Activated CD8-positive, alpha-beta T cell treated with anti-CD3 and anti-CD28 coated beads, Interleukin-2, amount 10 ng/mL, durations not matched to agents 7 days and 5 days (primary cell): ENCODE data around the gene SH3GL1. TPM values are rescaled to one million over a fixed set of nuclear protein-coding genes. Genes with fewer than 3 reads are reported as not detected.
A peak's percentile ranks its signal among the peaks of the same experiment; 100 is the strongest.

Experiments used
- ATAC-seq: fragments of 150-1000 bp; cut with Tn5 transposase; one replicate; pipeline ENCODE4 v1.10.0; 2021; ENCODE audit warnings: moderate library complexity
- CTCF ChIA-PET: fragments of 350-600 bp; sonication (Branson Sonifier 250); formaldehyde crosslinking; loops from one replicate; lab custom pipeline; 2021; ENCODE audit warnings: antibody characterized with exemption; lab: Charles Lee
- POLR2A ChIA-PET: fragments of 350-600 bp; sonication (Branson Sonifier 250); formaldehyde crosslinking; loops from one replicate; lab custom pipeline; 2021; ENCODE audit warnings: antibody characterized with exemption; lab: Charles Lee
- DNase-seq: peaks from one replicate; pipeline ENCODE4 v3.0.0-alpha.2; 2020
- H3K27ac Mint-ChIP-seq: one replicate; pipeline ENCODE4 v1.8.0; 2021; ENCODE audit warnings: mild to moderate bottlenecking, mixed read lengths
- H3K27me3 Mint-ChIP-seq: one replicate; pipeline ENCODE4 v1.8.0; 2021; ENCODE audit warnings: low read depth, mixed read lengths
- H3K36me3 Mint-ChIP-seq: one replicate; pipeline ENCODE4 v1.8.0; 2021; ENCODE audit warnings: low read depth, mixed read lengths
- H3K4me1 Mint-ChIP-seq: one replicate; pipeline ENCODE4 v1.8.0; 2021; ENCODE audit warnings: low read depth, mixed read lengths
- H3K4me3 Mint-ChIP-seq: one replicate; pipeline ENCODE4 v1.8.0; 2021; ENCODE audit warnings: mild to moderate bottlenecking, mixed read lengths
- H3K9me3 Mint-ChIP-seq: one replicate; pipeline ENCODE4 v1.8.0; 2022; ENCODE audit warnings: mixed read lengths; ENCODE audit not compliant: insufficient read depth
- total RNA-seq, 2 experiments: library from RNA; stranded (reverse); gene quantifications; one replicate each; pipeline ENCODE4 v1.2.3, GENCODE V29; 2021

SH3GL1 gene
- total RNA-seq, 2 experiments from 2014 or later, result 65.1 to 67.9 TPM

- ATAC-seq (peak; percentile 89), DNase-seq (peak; percentile 95)
- Mint-ChIP-seq H3K27ac (peak overlapping the region; percentile 91), H3K4me3 (peak overlapping the region; percentile 82), H3K36me3 (peaks cover 12% of the 10 kb centered on the region), H3K9me3 (no peaks in the 10 kb centered on the region), H3K4me1 (peaks cover 32% of the 10 kb centered on the region), H3K27me3 (peaks cover 4% of the 10 kb centered on the region)
- ChIA-PET POLR2A (interaction anchor here (1.2 kb wide), 1 partner anchor 9 kb away, joined by 3 read pairs; no protein-coding TSS in a partner anchor), CTCF (interaction anchor here (0.8 to 1.4 kb wide), 5 partner anchors 10 to 81 kb away, joined by 3 to 8 read pairs (median 4); partner anchors contain the start of genes MPND, STAP2 and YJU2)
Observed at GRCh38 chr19:4328243-4328990, 71.9 kb downstream of the SH3GL1 start.

GRCh38 chr19:4327877-4328242 is 72.5 kb downstream of the SH3GL1 start:
- peaks cover 4% of the 10 kb centered on the region for H3K27me3 Mint-ChIP-seq
- H3K27ac Mint-ChIP-seq, result peak overlapping the region; percentile 67
- ChIA-PET POLR2A (interaction anchor here (0.6 to 1.2 kb wide), 2 partner anchors 10 to 38 kb away, joined by 3 read pairs; no protein-coding TSS in a partner anchor), CTCF (interaction anchor here (0.6 to 1.4 kb wide), 6 partner anchors 11 to 80 kb away, joined by 3 to 8 read pairs (median 4); partner anchors contain the start of genes MPND, STAP2 and YJU2)
- no peaks in the 10 kb centered on the region for H3K9me3 Mint-ChIP-seq
- DNase-seq, result no peak
- peaks cover 12% of the 10 kb centered on the region for H3K36me3 Mint-ChIP-seq
- H3K4me1 Mint-ChIP-seq, result peaks cover 32% of the 10 kb centered on the region
- no peak for ATAC-seq
- H3K4me3 Mint-ChIP-seq, result peak overlapping the region; percentile 53

- Mint-ChIP-seq H3K27me3 (peaks cover 4% of the 10 kb centered on the region), H3K9me3 (no peaks in the 10 kb centered on the region), H3K27ac (peak overlapping the region; percentile 67), H3K36me3 (peaks cover 12% of the 10 kb centered on the region), H3K4me3 (peak overlapping the region; percentile 53), H3K4me1 (peaks cover 32% of the 10 kb centered on the region)
- ChIA-PET CTCF (interaction anchor here (0.6 to 1.4 kb wide), 4 partner anchors 21 to 80 kb away, joined by 3 to 4 read pairs (median 4); partner anchors contain the start of gene YJU2), POLR2A (interaction anchor here (0.6 to 1.2 kb wide), 2 partner anchors 10 to 38 kb away, joined by 3 read pairs; no protein-coding TSS in a partner anchor)
- peak; percentile 74 for DNase-seq
- peak; percentile 18 for ATAC-seq
Observed at GRCh38 chr19:4327252-4327876, 73.0 kb downstream of the SH3GL1 start.

- DNase-seq, result no peak
Observed at GRCh38 chr19:4326837-4327251, 73.5 kb downstream of the SH3GL1 start.

GRCh38 chr19:4326215-4326836 is 74.0 kb downstream of the SH3GL1 start:
- ChIA-PET POLR2A (interaction anchor here (2.0 kb wide), 1 partner anchor 16 kb away, joined by 5 read pairs; no protein-coding TSS in a partner anchor), CTCF (interaction anchor here (2.1 kb wide), 1 partner anchor 59 kb away, joined by 6 read pairs; no protein-coding TSS in a partner anchor)
- ATAC-seq (no peak), DNase-seq (no peak)
- Mint-ChIP-seq H3K4me1 (peaks cover 32% of the 10 kb centered on the region), H3K9me3 (no peaks in the 10 kb centered on the region), H3K4me3 (no peak overlapping the region), H3K36me3 (peaks cover 12% of the 10 kb centered on the region), H3K27ac (no peak overlapping the region), H3K27me3 (peaks cover 4% of the 10 kb centered on the region)

More at GRCh38 chr19:4326837-4327251, 73.5 kb downstream of the SH3GL1 start:
- POLR2A ChIA-PET, result no interaction called here
- Mint-ChIP-seq H3K27me3 (peaks cover 4% of the 10 kb centered on the region), H3K9me3 (no peaks in the 10 kb centered on the region), H3K4me1 (peaks cover 32% of the 10 kb centered on the region), H3K4me3 (peak overlapping the region; percentile 31), H3K36me3 (peaks cover 12% of the 10 kb centered on the region), H3K27ac (no peak overlapping the region)
- CTCF ChIA-PET, result no interaction called here
- no peak for ATAC-seq

GRCh38 chr19:4324228-4324627 is 76.1 kb downstream of the SH3GL1 start:
- DNase-seq (no peak), ATAC-seq (no peak)
- ChIA-PET CTCF (interaction anchor here (1.0 to 2.1 kb wide), 3 partner anchors 19 to 57 kb away, joined by 3 to 6 read pairs (median 4); partner anchors contain the start of gene MPND), POLR2A (interaction anchor here (1.0 to 2.0 kb wide), 3 partner anchors 18 to 78 kb away, joined by 3 to 5 read pairs (median 3); partner anchors contain the start of gene YJU2)
- Mint-ChIP-seq H3K27ac (no peak overlapping the region), H3K4me3 (no peak overlapping the region), H3K27me3 (peaks cover 4% of the 10 kb centered on the region), H3K9me3 (peaks cover 10% of the 10 kb centered on the region), H3K4me1 (peaks cover 27% of the 10 kb centered on the region), H3K36me3 (peaks cover 18% of the 10 kb centered on the region)

- POLR2A ChIA-PET, result interaction anchor here (0.6 to 1.0 kb wide), 2 partner anchors 10 to 26 kb away, joined by 3 read pairs; no protein-coding TSS in a partner anchor
- CTCF ChIA-PET, result interaction anchor here (1.0 to 2.8 kb wide), 4 partner anchors 19 to 57 kb away, joined by 3 to 12 read pairs (median 4); partner anchors contain the start of gene MPND
- Mint-ChIP-seq H3K27me3 (peaks cover 4% of the 10 kb centered on the region), H3K36me3 (peaks cover 22% of the 10 kb centered on the region), H3K27ac (no peak overlapping the region), H3K4me3 (no peak overlapping the region), H3K4me1 (peaks cover 25% of the 10 kb centered on the region), H3K9me3 (peaks cover 15% of the 10 kb centered on the region)
- no peak for ATAC-seq
- DNase-seq, result no peak
Observed at GRCh38 chr19:4323692-4324091, 76.7 kb downstream of the SH3GL1 start.

GRCh38 chr19:4322942-4323665 is 77.2 kb downstream of the SH3GL1 start:
- ChIA-PET POLR2A (interaction anchor here (0.6 to 1.0 kb wide), 2 partner anchors 11 to 27 kb away, joined by 3 read pairs; no protein-coding TSS in a partner anchor), CTCF (interaction anchor here (2.2 to 2.8 kb wide), 3 partner anchors 20 to 56 kb away, joined by 5 to 12 read pairs (median 6); partner anchors contain the start of gene MPND)

GRCh38 chr19:4320419-4320818 is 79.9 kb downstream of the SH3GL1 start:
- POLR2A ChIA-PET, result interaction anchor here (1.4 kb wide), 1 partner anchor 22 kb away, joined by 4 read pairs; no protein-coding TSS in a partner anchor

More at GRCh38 chr19:4322942-4323665, 77.2 kb downstream of the SH3GL1 start:
- DNase-seq, result no peak
- peaks cover 19% of the 10 kb centered on the region for H3K4me1 Mint-ChIP-seq
- no peak overlapping the region for H3K4me3 Mint-ChIP-seq
- H3K9me3 Mint-ChIP-seq, result peaks cover 15% of the 10 kb centered on the region
- H3K36me3 Mint-ChIP-seq, result peaks cover 26% of the 10 kb centered on the region
- ATAC-seq, result no peak
- no peak overlapping the region for H3K27ac Mint-ChIP-seq
- peaks cover 4% of the 10 kb centered on the region for H3K27me3 Mint-ChIP-seq

GRCh38 chr19:4319067-4319718 is 81.2 kb downstream of the SH3GL1 start:
- H3K36me3 Mint-ChIP-seq, result peaks cover 32% of the 10 kb centered on the region
- ChIA-PET POLR2A (interaction anchor here (1.2 kb wide), 1 partner anchor 152 kb away, joined by 4 read pairs; no protein-coding TSS in a partner anchor), CTCF (interaction anchor here (0.8 to 1.7 kb wide), 4 partner anchors 24 to 82 kb away, joined by 3 to 5 read pairs (median 4); partner anchors contain the start of gene MPND)
- H3K27ac Mint-ChIP-seq, result no peak overlapping the region
- no peak for ATAC-seq
- H3K9me3 Mint-ChIP-seq, result peaks cover 15% of the 10 kb centered on the region
- no peak overlapping the region for H3K4me3 Mint-ChIP-seq
- no peak for DNase-seq
- H3K4me1 Mint-ChIP-seq, result no peaks in the 10 kb centered on the region
- no peaks in the 10 kb centered on the region for H3K27me3 Mint-ChIP-seq

More at GRCh38 chr19:4320419-4320818, 79.9 kb downstream of the SH3GL1 start:
- no peak overlapping the region for H3K27ac Mint-ChIP-seq
- H3K36me3 Mint-ChIP-seq, result peaks cover 31% of the 10 kb centered on the region
- H3K4me3 Mint-ChIP-seq, result no peak overlapping the region
- no peaks in the 10 kb centered on the region for H3K27me3 Mint-ChIP-seq
- H3K9me3 Mint-ChIP-seq, result peaks cover 15% of the 10 kb centered on the region
- ATAC-seq, result no peak
- CTCF ChIA-PET, result interaction anchor here (1.6 to 2.5 kb wide), 3 partner anchors 22 to 54 kb away, joined by 4 to 6 read pairs (median 5); partner anchors contain the start of gene MPND
- no peak for DNase-seq
- peaks cover 3% of the 10 kb centered on the region for H3K4me1 Mint-ChIP-seq
